Vagina (tissue), 2 donors: Measurements from ENCODE around the gene LRRC8E. TPM values are rescaled to one million over a fixed set of nuclear protein-coding genes. Genes with fewer than 3 reads are reported as not detected.
A peak's percentile ranks its signal among the peaks of the same experiment; 100 is the strongest.
"Not testable (repeated sequence)": the region's sequence is repeated elsewhere in the genome, so short reads cannot be mapped to it uniquely, and the experiment has no call there.

Experiments used
- DNase-seq, 2 donors: peaks; one replicate each; pipeline ENCODE4 v3.0.0-alpha.2; 2017; ENCODE audit errors: extremely low spot score in 2 of 2
- H3K27ac ChIP-seq: fragments of 200-600 bp; sonication (generic); one replicate; pipeline ENCODE4 v1.5.1; 2019
- H3K27me3 ChIP-seq: fragments of 200-600 bp; sonication (generic); one replicate; pipeline ENCODE4 v1.5.1; 2019
- H3K36me3 ChIP-seq, 2 donors: fragments of 200-600 bp; sonication (generic); one replicate each; pipeline ENCODE4 v1.5.1; 2017 to 2019
- H3K4me1 ChIP-seq: fragments of 200-600 bp; sonication (generic); one replicate; pipeline ENCODE4 v1.5.1; 2019
- H3K4me3 ChIP-seq, 2 donors: fragments of 200-600 bp; sonication (generic); 1 replicate in 1 of 2; 2 replicates in 1 of 2; pipeline ENCODE4 v1.5.1; 2016 to 2019
- H3K9me3 ChIP-seq: fragments of 200-600 bp; sonication (generic); one replicate; pipeline ENCODE4 v1.5.1; 2019
- POLR2A ChIP-seq, 2 donors: fragments of 450-650 bp; IDR thresholded peaks; one replicate each; pipeline ENCODE4 v1.6.1; 2017; ENCODE audit warnings: antibody characterized with exemption in 2 of 2, mild to moderate bottlenecking in 2 of 2, moderate library complexity in 2 of 2
- POLR2AphosphoS5 ChIP-seq, 2 donors: sonication (generic); formaldehyde crosslinking; IDR thresholded peaks; one replicate each; pipeline ENCODE4 v1.9.0; 2017; ENCODE audit warnings: antibody characterized with exemption in 2 of 2, mild to moderate bottlenecking in 2 of 2, low read depth in 1 of 2; ENCODE audit not compliant: insufficient read depth in 1 of 2
- intact Hi-C: fragments of 100-400 bp; cut with DNase I; formaldehyde crosslinking; loops from one replicate; pipeline ENCODE4 v1.15.1; 2023
- total RNA-seq: library from RNA; depleted of rRNA; stranded (reverse); fragments of >200 nt; gene quantifications from one replicate; pipeline ENCODE4 v1.2.3, GENCODE V29; 2016
- TF ChIP-seq, protein P1 (sequence below), 3 experiments: fragments of 450-650 bp in 2 of 3; fragments of 200-600 bp in 1 of 3; sonication (generic) in 1 of 3; IDR thresholded peaks; one replicate each; pipeline ENCODE4 v1.5.1; 2017 to 2019; ENCODE audit warnings: antibody characterized with exemption in 3 of 3, mild to moderate bottlenecking in 2 of 3, moderate library complexity in 2 of 3

Gene LRRC8E
- total RNA-seq, 1 donor from 2014 or later, result 6.6 TPM

DNA sequence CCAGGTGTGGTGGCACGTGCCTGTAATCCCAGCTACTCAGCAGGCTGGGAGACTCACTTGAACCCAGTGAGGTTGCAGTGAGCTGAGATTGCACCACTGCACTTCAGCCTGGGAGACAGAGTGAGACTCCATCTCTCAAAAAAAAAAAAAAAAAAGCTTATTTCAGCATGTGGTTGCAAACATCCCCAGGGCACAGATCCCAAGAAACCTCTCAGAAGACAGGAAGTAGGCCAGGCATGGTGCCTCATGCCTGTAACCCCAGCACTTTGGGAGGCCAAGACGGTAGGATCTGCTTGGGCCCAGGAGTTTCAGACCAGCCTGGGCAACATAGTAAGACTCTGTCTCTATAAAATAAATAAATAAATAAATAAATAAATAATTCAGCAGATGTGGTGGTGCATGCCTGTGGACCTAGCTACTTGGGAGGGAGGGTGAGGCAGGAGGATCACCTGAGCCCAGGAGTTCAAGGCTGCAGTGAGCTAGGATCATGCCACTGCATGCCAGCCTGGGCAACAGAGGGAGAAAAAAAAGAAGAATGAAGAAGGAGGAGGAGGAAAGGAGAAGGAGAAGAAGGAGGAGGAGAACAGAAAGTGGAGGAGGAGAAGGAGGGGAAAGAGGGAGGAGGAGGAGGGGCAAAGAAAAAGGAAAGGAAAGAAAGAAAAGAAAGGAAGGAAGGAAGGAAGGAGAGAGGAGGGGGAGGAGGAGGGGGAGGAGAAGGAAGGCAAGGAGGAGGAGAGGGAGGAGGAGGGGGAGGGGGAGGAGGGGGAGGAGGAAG is 4.3 kb upstream of the LRRC8E start:
- intact Hi-C loops, result no loop called here
- no peaks in the 10 kb centered on the region for H3K36me3 ChIP-seq
- H3K9me3 ChIP-seq, result no peaks in the 10 kb centered on the region
- H3K27ac ChIP-seq, result no peak overlapping the region
- peaks cover 11% of the 10 kb centered on the region for H3K4me1 ChIP-seq
- no peak overlapping the region for H3K4me3 ChIP-seq
- no peak for DNase-seq
- no peaks in the 10 kb centered on the region for H3K27me3 ChIP-seq
- TF ChIP-seq POLR2AphosphoS5 (IDR thresholded peaks at IDR 0.05; ENCODE audit: insufficient read depth in 1 of 2, low read depth in 1 of 2), result no peak
- TF ChIP-seq, protein P1, sequence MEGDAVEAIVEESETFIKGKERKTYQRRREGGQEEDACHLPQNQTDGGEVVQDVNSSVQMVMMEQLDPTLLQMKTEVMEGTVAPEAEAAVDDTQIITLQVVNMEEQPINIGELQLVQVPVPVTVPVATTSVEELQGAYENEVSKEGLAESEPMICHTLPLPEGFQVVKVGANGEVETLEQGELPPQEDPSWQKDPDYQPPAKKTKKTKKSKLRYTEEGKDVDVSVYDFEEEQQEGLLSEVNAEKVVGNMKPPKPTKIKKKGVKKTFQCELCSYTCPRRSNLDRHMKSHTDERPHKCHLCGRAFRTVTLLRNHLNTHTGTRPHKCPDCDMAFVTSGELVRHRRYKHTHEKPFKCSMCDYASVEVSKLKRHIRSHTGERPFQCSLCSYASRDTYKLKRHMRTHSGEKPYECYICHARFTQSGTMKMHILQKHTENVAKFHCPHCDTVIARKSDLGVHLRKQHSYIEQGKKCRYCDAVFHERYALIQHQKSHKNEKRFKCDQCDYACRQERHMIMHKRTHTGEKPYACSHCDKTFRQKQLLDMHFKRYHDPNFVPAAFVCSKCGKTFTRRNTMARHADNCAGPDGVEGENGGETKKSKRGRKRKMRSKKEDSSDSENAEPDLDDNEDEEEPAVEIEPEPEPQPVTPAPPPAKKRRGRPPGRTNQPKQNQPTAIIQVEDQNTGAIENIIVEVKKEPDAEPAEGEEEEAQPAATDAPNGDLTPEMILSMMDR (IDR thresholded peaks at IDR 0.05), result no peak
- no peak for TF ChIP-seq POLR2A (IDR thresholded peaks at IDR 0.05)

DNA sequence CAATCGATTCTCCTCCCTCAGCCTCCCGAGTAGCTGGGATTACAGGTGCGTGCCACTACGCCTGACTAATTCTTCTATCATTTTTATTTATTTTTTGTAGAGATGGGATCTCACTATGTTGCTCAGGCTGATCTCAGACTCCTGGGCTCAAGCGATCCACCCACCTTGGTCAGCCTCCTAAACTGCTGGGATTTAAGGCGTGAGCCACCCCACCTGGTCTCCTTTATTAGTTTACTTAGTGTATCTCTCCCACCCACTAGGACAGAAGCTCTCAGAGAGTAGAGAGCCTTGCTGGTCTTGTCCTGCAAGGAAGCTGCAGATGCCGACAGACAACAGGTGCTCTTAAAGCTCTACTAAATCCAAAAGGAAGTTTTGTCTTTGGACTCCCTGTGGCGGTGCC is 2.5 kb upstream of the LRRC8E start:
- no peak overlapping the region for H3K4me3 ChIP-seq
- no peak overlapping the region for H3K27ac ChIP-seq
- no peaks in the 10 kb centered on the region for H3K27me3 ChIP-seq
- intact Hi-C loops, result no loop called here
- no peak for DNase-seq
- no peaks in the 10 kb centered on the region for H3K36me3 ChIP-seq
- no peaks in the 10 kb centered on the region for H3K9me3 ChIP-seq
- TF ChIP-seq POLR2A (IDR thresholded peaks at IDR 0.05) (no peak), POLR2AphosphoS5 (IDR thresholded peaks at IDR 0.05; ENCODE audit: insufficient read depth in 1 of 2, low read depth in 1 of 2) (no peak)
- TF ChIP-seq, protein P1 (IDR thresholded peaks at IDR 0.05), result no peak
- H3K4me1 ChIP-seq, result peaks cover 15% of the 10 kb centered on the region

DNA sequence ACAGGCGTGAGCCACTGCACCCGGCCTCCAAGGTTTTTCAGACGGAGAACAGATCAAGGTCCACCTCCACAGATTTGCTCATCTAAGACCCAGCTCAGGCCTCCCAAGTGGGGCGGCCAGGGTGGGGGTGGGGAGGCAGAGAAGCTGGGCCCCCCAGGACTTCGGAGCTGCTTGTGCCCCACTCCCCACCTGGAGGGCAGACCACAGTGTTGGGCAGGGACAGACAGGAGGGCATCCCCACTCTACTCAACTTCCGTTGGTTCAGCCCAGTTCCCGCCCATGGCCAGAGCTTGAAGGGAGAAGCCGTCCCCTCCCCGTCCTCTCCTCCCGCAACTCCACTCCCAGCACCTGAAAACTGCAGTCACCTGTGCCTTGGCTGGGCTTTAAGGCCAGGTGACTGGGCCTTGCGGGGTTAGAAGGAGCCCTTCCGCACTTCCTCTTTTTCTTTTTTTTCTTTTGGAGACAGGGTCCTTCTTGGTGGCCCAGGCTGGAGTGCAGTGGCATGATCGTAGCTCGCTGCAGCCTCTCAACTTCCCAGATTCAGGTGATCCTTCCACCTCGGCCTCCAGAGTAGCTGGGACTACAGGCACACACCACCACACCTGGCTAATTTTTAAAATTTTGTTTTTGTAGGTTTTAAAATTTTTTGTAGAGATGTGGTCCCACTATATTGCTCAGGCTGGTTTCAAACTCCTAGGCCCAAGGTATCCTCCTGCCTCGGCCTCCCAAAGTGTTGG is 734 bp upstream of the LRRC8E start:
- Histone ChIP-seq H3K9me3 (no peaks in the 10 kb centered on the region), H3K27ac (peak overlapping the region; percentile 52), H3K4me3 (peak overlapping the region; percentile 30 to 50), H3K36me3 (no peaks in the 10 kb centered on the region), H3K27me3 (no peaks in the 10 kb centered on the region), H3K4me1 (peaks cover 15% of the 10 kb centered on the region)
- intact Hi-C loops, result no loop called here
- TF ChIP-seq, protein P1 (IDR thresholded peaks at IDR 0.05), result no peak
- no peak for TF ChIP-seq POLR2A (IDR thresholded peaks at IDR 0.05)
- no peak for TF ChIP-seq POLR2AphosphoS5 (IDR thresholded peaks at IDR 0.05; ENCODE audit: insufficient read depth in 1 of 2, low read depth in 1 of 2)
- DNase-seq, result no peak

DNA sequence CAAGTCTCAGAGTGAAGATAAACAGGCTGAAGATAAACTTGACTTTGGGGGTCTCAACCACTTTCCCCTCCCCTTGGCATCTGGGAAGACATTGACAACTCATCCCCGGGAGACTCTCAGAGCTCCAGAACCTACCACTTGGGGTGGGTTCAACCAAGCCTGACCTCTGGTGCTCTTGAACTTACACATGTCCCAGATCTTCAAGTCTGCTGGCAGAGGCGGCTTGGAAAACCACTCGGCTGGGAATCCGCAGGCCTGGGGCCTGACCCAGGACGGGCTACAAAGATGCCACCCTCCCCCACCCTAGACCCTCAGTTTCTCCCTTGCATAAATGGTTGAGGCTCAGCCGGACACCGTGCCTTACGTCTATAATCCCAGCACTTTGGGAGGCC is 512 bp downstream of the LRRC8E start:
- Histone ChIP-seq H3K4me3 (peak overlapping the region; percentile 30 to 50), H3K27ac (peak overlapping the region; percentile 52), H3K36me3 (no peaks in the 10 kb centered on the region), H3K4me1 (peaks cover 15% of the 10 kb centered on the region), H3K27me3 (no peaks in the 10 kb centered on the region), H3K9me3 (no peaks in the 10 kb centered on the region)
- DNase-seq, result no peak
- TF ChIP-seq POLR2AphosphoS5 (IDR thresholded peaks at IDR 0.05; ENCODE audit: insufficient read depth in 1 of 2, low read depth in 1 of 2) (peak in 1 of 2 donors; percentile 4), POLR2A (IDR thresholded peaks at IDR 0.05) (no peak)
- TF ChIP-seq, protein P1 (IDR thresholded peaks at IDR 0.05), result no peak
- intact Hi-C loops, result no loop called here

DNA sequence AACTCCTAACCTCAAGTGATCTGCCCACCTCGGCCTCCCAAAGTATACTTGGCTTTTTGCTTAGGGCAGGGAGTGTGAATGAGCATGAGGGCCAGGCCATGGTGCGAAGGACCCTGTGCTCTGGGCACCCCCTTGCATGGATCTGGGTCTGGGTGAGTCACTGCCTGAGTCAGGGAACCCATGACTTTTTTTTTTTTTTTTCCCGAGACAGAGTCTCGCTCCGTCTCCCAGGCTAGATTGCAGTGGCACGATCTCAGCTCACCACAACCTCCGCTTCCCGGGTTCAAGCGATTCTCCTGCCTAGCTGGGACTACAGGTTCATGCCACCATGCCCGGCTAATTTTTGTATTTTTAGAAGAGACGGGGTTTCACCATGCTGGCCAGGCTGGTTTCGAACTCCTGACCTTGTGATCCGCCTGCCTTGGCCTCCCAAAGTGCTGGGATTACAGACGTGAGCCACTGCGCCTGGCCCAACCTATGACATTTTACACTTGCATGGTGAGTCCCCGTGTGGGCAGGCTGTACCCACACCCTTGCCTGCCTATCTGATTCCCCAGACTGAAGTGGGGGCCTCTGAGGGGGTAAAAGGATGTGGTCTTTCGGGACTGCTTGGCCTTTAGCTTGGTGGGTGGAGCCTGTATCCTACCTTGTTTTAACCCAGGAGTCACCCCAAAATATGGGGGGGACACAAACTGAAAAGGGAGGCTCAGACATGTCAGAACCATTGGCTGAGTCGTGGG is 5.2 kb downstream of the LRRC8E start:
- H3K27me3 ChIP-seq, H3K9me3 ChIP-seq, H3K4me3 ChIP-seq, intact Hi-C loops, DNase-seq, H3K36me3 ChIP-seq, H3K27ac ChIP-seq: not testable (repeated sequence)
- H3K4me1 ChIP-seq, result peaks cover 12% of the 10 kb centered on the region
